Fibroblast of lung (primary cell): Measurements from ENCODE around the gene ZNF506.

Experiments
- EZH2 ChIP-seq: IDR thresholded peaks from 2 replicates; pipeline ENCODE4 v1.5.1; 2012; ENCODE audit warnings: low read length, control low read depth, mild to moderate bottlenecking; ENCODE audit errors: missing control alignments
- TF ChIP-seq, protein P1 (sequence below), 2 donors: IDR thresholded peaks in 1 of 2; conservative IDR thresholded peaks in 1 of 2; 1 replicate in 1 of 2; 2 replicates in 1 of 2; pipeline ENCODE4 v1.5.1; 2011 to 2012; ENCODE audit warnings: low read length in 2 of 2, control low read depth in 1 of 2, inconsistent platforms in 1 of 2, low read depth in 1 of 2, mild to moderate bottlenecking in 1 of 2

DNA sequence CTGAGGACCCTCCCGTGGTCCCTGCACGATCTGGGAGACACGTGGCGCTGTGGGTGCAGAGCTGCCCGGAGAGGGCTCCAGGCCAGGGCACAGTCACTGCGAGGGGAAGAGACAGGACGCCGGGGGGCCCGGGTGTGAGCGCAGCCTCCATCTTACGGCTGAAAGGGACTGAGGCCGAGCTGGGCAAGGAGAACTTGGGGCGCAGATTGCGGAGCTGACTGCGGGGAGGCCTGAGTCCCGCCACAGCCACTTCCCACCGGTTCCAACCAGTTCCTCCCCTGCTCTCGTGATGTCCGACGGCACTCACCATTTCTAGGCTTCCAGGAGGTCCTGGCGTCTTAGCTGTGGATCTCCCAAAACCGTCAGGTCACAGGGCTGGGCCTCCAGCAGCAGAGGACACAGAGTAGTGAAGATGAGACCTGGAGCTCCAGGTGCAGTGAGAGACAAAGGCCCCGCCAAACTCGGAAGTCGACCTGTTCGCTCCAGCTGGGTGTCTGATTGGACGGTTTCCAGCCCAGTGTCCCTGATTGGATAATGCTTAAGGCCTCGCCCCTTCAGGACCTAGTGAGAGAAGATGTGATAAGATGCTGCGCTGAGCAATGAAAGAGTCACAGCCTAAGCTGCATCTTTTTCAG is 39.3 kb upstream of the ZNF506 start:
- no peak for TF ChIP-seq EZH2
- TF ChIP-seq, protein P1, sequence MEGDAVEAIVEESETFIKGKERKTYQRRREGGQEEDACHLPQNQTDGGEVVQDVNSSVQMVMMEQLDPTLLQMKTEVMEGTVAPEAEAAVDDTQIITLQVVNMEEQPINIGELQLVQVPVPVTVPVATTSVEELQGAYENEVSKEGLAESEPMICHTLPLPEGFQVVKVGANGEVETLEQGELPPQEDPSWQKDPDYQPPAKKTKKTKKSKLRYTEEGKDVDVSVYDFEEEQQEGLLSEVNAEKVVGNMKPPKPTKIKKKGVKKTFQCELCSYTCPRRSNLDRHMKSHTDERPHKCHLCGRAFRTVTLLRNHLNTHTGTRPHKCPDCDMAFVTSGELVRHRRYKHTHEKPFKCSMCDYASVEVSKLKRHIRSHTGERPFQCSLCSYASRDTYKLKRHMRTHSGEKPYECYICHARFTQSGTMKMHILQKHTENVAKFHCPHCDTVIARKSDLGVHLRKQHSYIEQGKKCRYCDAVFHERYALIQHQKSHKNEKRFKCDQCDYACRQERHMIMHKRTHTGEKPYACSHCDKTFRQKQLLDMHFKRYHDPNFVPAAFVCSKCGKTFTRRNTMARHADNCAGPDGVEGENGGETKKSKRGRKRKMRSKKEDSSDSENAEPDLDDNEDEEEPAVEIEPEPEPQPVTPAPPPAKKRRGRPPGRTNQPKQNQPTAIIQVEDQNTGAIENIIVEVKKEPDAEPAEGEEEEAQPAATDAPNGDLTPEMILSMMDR (conservative IDR thresholded peaks at IDR 0.05 in 1 of 2, IDR thresholded peaks at IDR 0.05 in 1 of 2; ENCODE audit: low read depth in 1 of 2, low read length in 2 of 2): no peak
